Activated naive CD8-positive, alpha-beta T cell treated with anti-CD3 and anti-CD28 coated beads, Interleukin-2, amount 10 ng/mL, durations not matched to agents 7 days and 5 days (primary cell): ENCODE results near the gene VTI1A. TPM values are rescaled to one million over a fixed set of nuclear protein-coding genes. Genes with fewer than 3 reads are reported as not detected.

Source experiments
- ATAC-seq: fragments of 150-1000 bp; cut with Tn5 transposase; one replicate; pipeline ENCODE4 v1.10.0; 2021; ENCODE audit warnings: low read depth, moderate library complexity
- POLR2A ChIA-PET: fragments of 350-600 bp; sonication (Branson Sonifier 250); formaldehyde crosslinking; loops from one replicate; lab custom pipeline; 2021; ENCODE audit warnings: antibody characterized with exemption; lab: Charles Lee
- DNase-seq: peaks from one replicate; pipeline ENCODE4 v3.0.0; 2021
- H3K27ac Mint-ChIP-seq: one replicate; pipeline ENCODE4 v1.8.0; 2022; ENCODE audit warnings: mild to moderate bottlenecking, mixed read lengths
- H3K27me3 Mint-ChIP-seq: one replicate; pipeline ENCODE4 v1.8.0; 2022; ENCODE audit warnings: mild to moderate bottlenecking, moderate library complexity, mixed read lengths
- H3K36me3 Mint-ChIP-seq: one replicate; pipeline ENCODE4 v1.8.0; 2021; ENCODE audit warnings: mild to moderate bottlenecking, mixed read lengths
- H3K4me1 Mint-ChIP-seq: one replicate; pipeline ENCODE4 v1.8.0; 2021; ENCODE audit warnings: mixed read lengths
- H3K4me3 Mint-ChIP-seq: one replicate; pipeline ENCODE4 v1.8.0; 2022; ENCODE audit warnings: mild to moderate bottlenecking, moderate library complexity, mixed read lengths
- H3K9me3 Mint-ChIP-seq: one replicate; pipeline ENCODE4 v1.8.0; 2021; ENCODE audit warnings: mixed read lengths
- total RNA-seq, 2 experiments: library from RNA; stranded (reverse); gene quantifications; one replicate each; pipeline ENCODE4 v1.2.3, GENCODE V29; 2021

VTI1A gene
- total RNA-seq, 2 experiments from 2014 or later: 43.2 to 45.1 TPM

- Mint-ChIP-seq H3K4me1 (peaks cover 6% of the 10 kb centered on the region), H3K36me3 (peaks cover 10% of the 10 kb centered on the region), H3K27me3 (no peaks in the 10 kb centered on the region), H3K9me3 (no peaks in the 10 kb centered on the region), H3K27ac (no peak overlapping the region), H3K4me3 (no peak overlapping the region)
- ATAC-seq (no peak), DNase-seq (no peak)
- POLR2A ChIA-PET: interaction anchor here (0.6 kb wide), 1 partner anchor 500 kb away, joined by 4 read pairs; no protein-coding TSS in a partner anchor
These were observed 285.4 kb downstream of the VTI1A start for GRCh38 chr10:112732277-112732921.

GRCh38 chr10:112735041-112735695 lies 288.2 kb downstream of the VTI1A start:
- ATAC-seq: no peak
- Mint-ChIP-seq H3K4me1 (peaks cover 6% of the 10 kb centered on the region), H3K9me3 (no peaks in the 10 kb centered on the region), H3K4me3 (no peak overlapping the region), H3K27me3 (no peaks in the 10 kb centered on the region), H3K27ac (no peak overlapping the region), H3K36me3 (peaks cover 16% of the 10 kb centered on the region)
- no peak for DNase-seq
- POLR2A ChIA-PET: no interaction called here

- H3K27ac Mint-ChIP-seq: no peak overlapping the region
- DNase-seq (no peak), ATAC-seq (no peak)
- H3K9me3 Mint-ChIP-seq: no peaks in the 10 kb centered on the region
- POLR2A ChIA-PET: no interaction called here
- H3K4me1 Mint-ChIP-seq: peaks cover 4% of the 10 kb centered on the region
- peaks cover 15% of the 10 kb centered on the region for H3K36me3 Mint-ChIP-seq
- H3K27me3 Mint-ChIP-seq: no peaks in the 10 kb centered on the region
- H3K4me3 Mint-ChIP-seq: no peak overlapping the region
These were observed 291.9 kb downstream of the VTI1A start for GRCh38 chr10:112738606-112739591.

- DNase-seq (no peak), ATAC-seq (no peak)
- POLR2A ChIA-PET: no interaction called here
- Mint-ChIP-seq H3K36me3 (peaks cover 11% of the 10 kb centered on the region), H3K27ac (no peak overlapping the region), H3K4me1 (no peaks in the 10 kb centered on the region), H3K4me3 (no peak overlapping the region), H3K27me3 (no peaks in the 10 kb centered on the region), H3K9me3 (no peaks in the 10 kb centered on the region)
These were observed 292.8 kb downstream of the VTI1A start for GRCh38 chr10:112739592-112740353.

GRCh38 chr10:112741830-112742402 lies 294.9 kb downstream of the VTI1A start:
- POLR2A ChIA-PET: no interaction called here
- no peaks in the 10 kb centered on the region for H3K9me3 Mint-ChIP-seq
- H3K36me3 Mint-ChIP-seq: peaks cover 9% of the 10 kb centered on the region
- no peak for DNase-seq
- no peaks in the 10 kb centered on the region for H3K27me3 Mint-ChIP-seq
- no peak for ATAC-seq
- H3K4me3 Mint-ChIP-seq: no peak overlapping the region
- H3K27ac Mint-ChIP-seq: no peak overlapping the region
- no peaks in the 10 kb centered on the region for H3K4me1 Mint-ChIP-seq

GRCh38 chr10:112744181-112745096 lies 297.4 kb downstream of the VTI1A start:
- DNase-seq: no peak
- POLR2A ChIA-PET: no interaction called here
- no peaks in the 10 kb centered on the region for H3K4me1 Mint-ChIP-seq
- H3K36me3 Mint-ChIP-seq: no peaks in the 10 kb centered on the region
- no peak overlapping the region for H3K4me3 Mint-ChIP-seq
- no peaks in the 10 kb centered on the region for H3K27me3 Mint-ChIP-seq
- H3K9me3 Mint-ChIP-seq: no peaks in the 10 kb centered on the region
- ATAC-seq: no peak
- no peak overlapping the region for H3K27ac Mint-ChIP-seq

- Mint-ChIP-seq H3K4me3 (no peak overlapping the region), H3K27me3 (no peaks in the 10 kb centered on the region), H3K27ac (no peak overlapping the region), H3K4me1 (peaks cover 2% of the 10 kb centered on the region), H3K36me3 (no peaks in the 10 kb centered on the region), H3K9me3 (no peaks in the 10 kb centered on the region)
- POLR2A ChIA-PET: no interaction called here
- no peak for ATAC-seq
- no peak for DNase-seq
These were observed 299.3 kb downstream of the VTI1A start for GRCh38 chr10:112746329-112746728.

GRCh38 chr10:112750427-112751167 lies 303.6 kb downstream of the VTI1A start:
- POLR2A ChIA-PET: no interaction called here
- Mint-ChIP-seq H3K27me3 (no peaks in the 10 kb centered on the region), H3K4me1 (peaks cover 2% of the 10 kb centered on the region), H3K27ac (no peak overlapping the region), H3K36me3 (no peaks in the 10 kb centered on the region), H3K4me3 (no peak overlapping the region), H3K9me3 (no peaks in the 10 kb centered on the region)
- DNase-seq (no peak), ATAC-seq (no peak)

- no peaks in the 10 kb centered on the region for H3K9me3 Mint-ChIP-seq
- POLR2A ChIA-PET: interaction anchor here (0.6 kb wide), 1 partner anchor 270 kb away, joined by 5 read pairs; no protein-coding TSS in a partner anchor
- no peaks in the 10 kb centered on the region for H3K27me3 Mint-ChIP-seq
- no peak overlapping the region for H3K4me3 Mint-ChIP-seq
- H3K4me1 Mint-ChIP-seq: peaks cover 2% of the 10 kb centered on the region
- no peak for DNase-seq
- no peak overlapping the region for H3K27ac Mint-ChIP-seq
- no peak for ATAC-seq
- H3K36me3 Mint-ChIP-seq: no peaks in the 10 kb centered on the region
These were observed 304.6 kb downstream of the VTI1A start for GRCh38 chr10:112751651-112752050.

GRCh38 chr10:112752288-112752687 lies 305.3 kb downstream of the VTI1A start:
- Mint-ChIP-seq H3K9me3 (no peaks in the 10 kb centered on the region), H3K4me3 (no peak overlapping the region), H3K36me3 (peaks cover 2% of the 10 kb centered on the region), H3K27ac (no peak overlapping the region), H3K4me1 (peaks cover 2% of the 10 kb centered on the region), H3K27me3 (no peaks in the 10 kb centered on the region)
- DNase-seq (no peak), ATAC-seq (no peak)
- POLR2A ChIA-PET: no interaction called here

- no peaks in the 10 kb centered on the region for H3K27me3 Mint-ChIP-seq
- POLR2A ChIA-PET: no interaction called here
- H3K36me3 Mint-ChIP-seq: peaks cover 2% of the 10 kb centered on the region
- no peak overlapping the region for H3K27ac Mint-ChIP-seq
- ATAC-seq (no peak), DNase-seq (no peak)
- H3K9me3 Mint-ChIP-seq: no peaks in the 10 kb centered on the region
- no peak overlapping the region for H3K4me3 Mint-ChIP-seq
- H3K4me1 Mint-ChIP-seq: peaks cover 2% of the 10 kb centered on the region
These were observed 307.0 kb downstream of the VTI1A start for GRCh38 chr10:112753961-112754411.
